ENCODE measurements around the gene TFB1M. TPM values are rescaled to one million over a fixed set of nuclear protein-coding genes. Genes with fewer than 3 reads are reported as not detected.

The TFB1M gene
- total and polyA plus RNA-seq, 9 of the 15 experiments (the other 6 are each of a cell fraction or from before 2014, with no cell fraction given) = 34.6 to 145 (median 40.4) TPM

GRCh38 chr6:155314092-155314772 is at the start of gene TFB1M (continued):
- TF ChIP-seq HMBOX1 (IDR thresholded peaks at IDR 0.05) (no peak), SIN3B (IDR thresholded peaks at IDR 0.05; ENCODE audit: low read depth) (peak; percentile 69), ZBTB9 (CRISPR knock-in tag; IDR thresholded peaks at IDR 0.05) (no peak), THRAP3 (IDR thresholded peaks at IDR 0.05; ENCODE audit: borderline replicate concordance) (no peak), NEUROD1 (IDR thresholded peaks at IDR 0.05; ENCODE audit: borderline replicate concordance, low read depth, low read length, partially characterized antibody) (no peak), ZFP30 (CRISPR knock-in tag; IDR thresholded peaks at IDR 0.05; ENCODE audit: borderline replicate concordance) (no peak), BCOR (IDR thresholded peaks at IDR 0.05) (peak; percentile 43; the same call in 1 of the 2 replicates), POLR2G (IDR thresholded peaks at IDR 0.05; ENCODE audit: low read depth, low read length) (peak; percentile 94), GTF2F1 (IDR thresholded peaks at IDR 0.05; ENCODE audit: low read depth, low read length) (no peak), PATZ1 (CRISPR knock-in tag; IDR thresholded peaks at IDR 0.05; ENCODE audit: borderline replicate concordance) (no peak), KHSRP (IDR thresholded peaks at IDR 0.05) (no peak), ZNF174 (CRISPR knock-in tag; IDR thresholded peaks at IDR 0.05) (no peak), RBM39 (optimal IDR thresholded peaks at IDR 0.05; ENCODE audit: low read depth, low read length) (no peak), KAT8 (IDR thresholded peaks at IDR 0.05; ENCODE audit: low read depth) (no peak), ZNF668 (CRISPR knock-in tag; IDR thresholded peaks at IDR 0.05) (no peak)
- TF ChIP-seq, protein P1, sequence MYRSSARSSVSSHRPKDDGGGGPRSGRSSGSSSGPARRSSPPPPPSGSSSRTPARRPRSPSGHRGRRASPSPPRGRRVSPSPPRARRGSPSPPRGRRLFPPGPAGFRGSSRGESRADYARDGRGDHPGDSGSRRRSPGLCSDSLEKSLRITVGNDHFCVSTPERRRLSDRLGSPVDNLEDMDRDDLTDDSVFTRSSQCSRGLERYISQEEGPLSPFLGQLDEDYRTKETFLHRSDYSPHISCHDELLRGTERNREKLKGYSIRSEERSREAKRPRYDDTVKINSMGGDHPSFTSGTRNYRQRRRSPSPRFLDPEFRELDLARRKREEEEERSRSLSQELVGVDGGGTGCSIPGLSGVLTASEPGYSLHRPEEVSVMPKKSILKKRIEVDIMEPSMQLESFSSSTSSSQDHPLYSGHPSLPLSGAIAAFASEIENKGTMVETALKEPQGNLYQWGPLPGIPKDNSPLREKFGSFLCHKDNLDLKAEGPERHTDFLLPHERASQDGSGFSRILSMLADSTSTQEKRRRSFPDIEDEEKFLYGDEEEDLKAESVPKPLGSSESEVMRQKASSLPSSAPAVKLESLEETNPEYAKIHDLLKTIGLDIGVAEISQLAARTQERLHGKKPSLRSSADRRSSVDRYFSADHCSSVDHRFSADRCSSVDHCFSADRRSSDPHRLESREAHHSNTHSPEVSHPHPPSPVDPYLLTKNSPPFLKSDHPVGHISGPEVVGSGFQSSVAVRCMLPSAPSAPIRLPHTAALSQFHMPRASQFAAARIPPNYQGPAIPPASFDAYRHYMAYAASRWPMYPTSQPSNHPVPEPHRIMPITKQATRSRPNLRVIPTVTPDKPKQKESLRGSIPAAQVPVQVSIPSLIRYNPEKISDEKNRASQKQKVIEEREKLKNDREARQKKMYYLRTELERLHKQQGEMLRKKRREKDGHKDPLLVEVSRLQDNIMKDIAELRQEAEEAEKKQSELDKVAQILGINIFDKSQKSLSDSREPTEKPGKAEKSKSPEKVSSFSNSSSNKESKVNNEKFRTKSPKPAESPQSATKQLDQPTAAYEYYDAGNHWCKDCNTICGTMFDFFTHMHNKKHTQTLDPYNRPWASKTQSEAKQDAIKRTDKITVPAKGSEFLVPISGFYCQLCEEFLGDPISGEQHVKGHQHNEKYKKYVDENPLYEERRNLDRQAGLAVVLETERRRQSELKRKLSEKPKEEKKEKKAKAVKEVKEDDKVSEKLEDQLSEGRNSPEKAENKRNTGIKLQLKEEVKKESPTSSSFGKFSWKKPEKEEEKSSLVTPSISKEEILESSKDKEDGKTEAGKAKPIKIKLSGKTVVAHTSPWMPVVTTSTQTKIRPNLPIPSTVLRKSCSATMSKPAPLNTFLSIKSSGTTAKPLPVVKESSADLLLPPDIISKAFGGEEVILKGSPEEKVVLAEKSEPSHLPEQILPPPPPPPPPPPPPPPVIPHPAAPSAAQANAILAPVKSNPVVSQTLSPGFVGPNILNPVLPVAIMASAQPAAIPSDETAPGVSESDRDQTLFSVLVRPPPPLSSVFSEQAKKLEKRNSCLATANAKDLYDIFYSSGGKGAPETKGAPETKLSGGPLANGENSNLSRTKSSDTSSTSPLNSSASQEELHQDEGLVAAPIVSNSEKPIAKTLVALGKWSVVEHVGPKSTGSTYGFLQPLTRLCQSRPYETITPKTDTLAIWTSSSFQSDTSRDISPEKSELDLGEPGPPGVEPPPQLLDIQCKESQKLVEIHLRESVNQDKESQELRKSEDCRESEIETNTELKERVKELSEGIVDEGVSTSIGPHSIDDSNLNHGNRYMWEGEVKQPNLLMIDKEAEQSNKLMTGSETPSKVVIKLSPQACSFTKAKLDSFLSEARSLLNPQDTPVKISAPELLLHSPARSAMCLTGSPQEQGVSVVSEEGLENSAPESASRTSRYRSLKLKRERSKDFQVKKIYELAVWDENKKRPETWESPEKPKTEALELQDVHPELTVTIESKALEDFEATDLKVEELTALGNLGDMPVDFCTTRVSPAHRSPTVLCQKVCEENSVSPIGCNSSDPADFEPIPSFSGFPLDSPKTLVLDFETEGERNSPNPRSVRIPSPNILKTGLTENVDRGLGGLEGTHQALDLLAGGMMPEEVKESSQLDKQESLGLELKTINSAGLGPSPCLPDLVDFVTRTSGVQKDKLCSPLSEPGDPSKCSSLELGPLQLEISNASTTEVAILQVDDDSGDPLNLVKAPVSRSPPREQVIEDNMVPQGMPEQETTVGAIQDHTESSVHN (IDR thresholded peaks at IDR 0.05; ENCODE audit: borderline replicate concordance in 1 of 2, low read depth in 1 of 2) = no peak
